Measurements from ENCODE around the gene OR4N5.
"Not testable (repeated sequence)": the region's sequence is repeated elsewhere in the genome, so short reads cannot be mapped to it uniquely, and the experiment has no call there.

The OR4N5 gene, protein sequence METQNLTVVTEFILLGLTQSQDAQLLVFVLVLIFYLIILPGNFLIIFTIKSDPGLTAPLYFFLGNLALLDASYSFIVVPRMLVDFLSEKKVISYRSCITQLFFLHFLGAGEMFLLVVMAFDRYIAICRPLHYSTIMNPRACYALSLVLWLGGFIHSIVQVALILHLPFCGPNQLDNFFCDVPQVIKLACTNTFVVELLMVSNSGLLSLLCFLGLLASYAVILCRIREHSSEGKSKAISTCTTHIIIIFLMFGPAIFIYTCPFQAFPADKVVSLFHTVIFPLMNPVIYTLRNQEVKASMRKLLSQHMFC

DNA sequence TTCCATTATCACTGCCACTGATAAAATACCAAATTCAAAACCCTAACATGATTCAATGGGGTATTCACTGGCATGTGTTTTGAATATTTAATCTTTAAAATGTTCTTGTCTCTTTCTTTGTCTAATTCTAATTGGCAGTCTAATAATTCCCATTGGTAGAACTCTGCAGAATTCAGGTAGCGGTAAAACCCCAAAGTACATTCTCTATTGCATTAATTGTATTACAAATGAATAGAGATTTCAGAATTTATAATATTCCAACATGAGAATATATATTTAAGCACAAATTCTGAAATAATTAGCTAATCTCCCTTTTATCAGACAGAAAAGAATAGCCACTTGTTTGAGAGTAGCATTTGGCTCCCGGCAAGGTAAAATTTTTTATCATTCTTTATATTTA is at the start of gene OR4N5:
TSS of gene OR4N5 (plus strand) at position 301 of the 400 bp plus-strand sequence. CDS start 4,916 bp downstream, outside the sequence.
- DNase-seq: no peak

DNA sequence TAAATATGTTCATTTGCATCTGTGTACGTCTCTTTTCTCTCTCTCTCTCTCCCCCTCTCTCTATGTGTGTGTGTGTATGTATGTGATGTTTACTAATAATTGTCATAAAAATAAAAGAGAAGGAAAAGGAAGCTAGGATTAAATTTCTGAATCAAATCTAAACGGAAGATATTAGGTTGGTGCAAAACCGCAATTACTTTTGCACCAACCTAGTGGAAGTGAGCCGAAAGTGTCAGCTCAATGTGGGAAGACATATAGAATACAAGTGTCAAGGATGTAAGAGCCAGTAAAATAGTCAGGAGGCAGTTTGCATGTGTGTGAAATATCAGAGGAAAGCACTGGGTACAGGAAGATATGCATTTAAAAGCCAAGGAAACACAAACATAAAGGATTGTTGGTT is 46.6 kb upstream of the OR4N5 start:
- DNase-seq: no peak

DNA sequence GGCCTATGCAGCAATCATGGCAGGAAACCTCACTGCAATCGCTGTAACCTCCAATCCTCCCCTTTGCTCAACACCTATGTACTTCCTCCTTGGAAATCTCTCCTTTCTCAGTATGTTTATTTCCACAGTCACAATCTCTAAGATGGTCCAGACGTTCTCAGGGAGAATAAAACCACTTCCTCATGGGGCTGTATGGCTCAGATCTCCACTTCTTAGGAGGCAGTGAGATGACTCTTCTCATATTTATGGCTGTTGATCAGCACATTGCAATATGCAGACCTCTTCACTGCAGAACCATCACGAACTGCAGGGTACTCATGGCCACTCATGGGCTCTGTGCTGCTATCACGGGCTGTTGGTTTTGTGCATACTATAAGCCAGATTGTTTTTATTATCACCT is 45.2 kb upstream of the OR4N5 start:
- no peak for DNase-seq

DNA sequence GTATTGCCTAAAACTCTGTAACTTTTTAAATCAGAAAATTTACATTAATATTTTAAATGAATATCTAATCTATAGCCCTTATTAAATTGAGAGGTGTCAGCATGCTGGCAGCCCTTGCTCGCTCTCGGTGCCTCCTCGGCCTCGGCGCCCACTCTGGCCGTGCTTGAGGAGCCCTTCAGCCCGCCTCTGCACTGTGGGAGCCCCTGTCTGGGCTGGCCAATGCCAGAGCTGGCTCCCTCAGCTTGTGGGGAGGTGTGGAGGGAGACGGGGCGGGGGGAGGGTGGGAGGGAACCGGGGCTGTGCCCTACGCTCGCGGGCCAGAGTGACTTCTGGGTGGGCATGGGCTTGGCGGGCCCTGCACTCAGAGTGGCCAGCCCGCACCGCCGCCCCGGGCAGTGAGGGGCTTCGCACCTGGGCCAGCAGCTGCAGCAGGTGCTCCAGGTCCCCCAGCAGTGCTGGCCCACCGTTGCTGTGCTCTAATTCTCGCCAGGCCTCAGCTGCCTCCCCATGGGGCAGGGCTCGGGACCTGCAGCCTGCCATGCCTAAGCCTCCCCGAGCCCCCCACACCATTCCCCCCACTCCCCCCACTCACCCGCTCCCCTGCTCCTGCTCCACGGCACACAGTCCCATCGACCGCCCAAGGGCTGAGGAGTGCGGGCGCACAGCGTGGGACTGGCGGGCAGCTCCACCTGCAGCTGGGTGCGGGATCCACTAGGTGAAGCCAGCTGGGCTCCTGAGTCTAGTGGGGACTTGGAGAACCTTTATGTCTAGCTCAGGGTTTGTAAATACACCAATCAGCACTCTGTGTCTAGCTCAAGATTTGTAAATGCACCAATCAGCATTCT is 39.5 kb upstream of the OR4N5 start:
- not testable (repeated sequence) for DNase-seq

DNA sequence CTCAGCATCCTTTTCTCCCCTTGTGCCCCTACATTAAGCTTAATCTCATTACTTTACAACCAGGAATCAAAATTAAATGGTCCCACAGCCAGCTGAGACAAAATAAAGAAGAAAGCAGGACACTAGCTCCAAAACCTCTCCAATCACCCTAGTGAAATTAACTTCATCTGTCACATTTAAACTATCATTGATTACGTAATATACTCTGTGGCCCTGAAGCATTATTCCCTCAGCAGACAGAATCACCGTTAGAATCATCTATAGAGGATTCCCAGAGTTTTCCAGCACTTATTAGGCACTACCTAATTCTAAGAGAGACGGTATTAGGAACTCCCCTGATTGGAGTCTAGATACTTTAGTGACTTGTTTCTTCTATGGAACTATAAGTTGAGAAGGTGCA is 28.2 kb upstream of the OR4N5 start, which contains the start of gene OR4K17:
TSS of gene OR4K17 (plus strand) at position 302 of the 400 bp plus-strand sequence. CDS start 6,761 bp downstream, outside the sequence.
- DNase-seq: no peak

DNA sequence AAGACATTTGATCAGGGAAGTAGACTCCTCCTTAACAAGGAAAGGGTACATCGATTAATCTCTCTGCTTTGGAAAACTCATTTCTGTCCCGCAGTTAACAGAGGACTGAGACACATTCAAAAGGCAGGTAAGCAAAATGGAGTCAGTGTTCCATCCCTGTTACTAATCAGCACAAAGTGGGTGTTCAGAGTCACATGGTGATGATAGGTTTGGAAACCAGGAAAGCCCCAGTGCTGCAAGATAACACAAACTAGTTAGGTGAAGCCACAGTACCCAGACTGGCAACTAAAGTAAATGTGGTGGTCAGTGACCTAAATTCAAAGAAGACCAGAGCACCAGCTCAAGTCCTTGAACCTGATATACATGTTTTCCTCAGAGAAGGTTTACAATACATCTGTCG is 26.3 kb upstream of the OR4N5 start:
- DNase-seq: no peak

DNA sequence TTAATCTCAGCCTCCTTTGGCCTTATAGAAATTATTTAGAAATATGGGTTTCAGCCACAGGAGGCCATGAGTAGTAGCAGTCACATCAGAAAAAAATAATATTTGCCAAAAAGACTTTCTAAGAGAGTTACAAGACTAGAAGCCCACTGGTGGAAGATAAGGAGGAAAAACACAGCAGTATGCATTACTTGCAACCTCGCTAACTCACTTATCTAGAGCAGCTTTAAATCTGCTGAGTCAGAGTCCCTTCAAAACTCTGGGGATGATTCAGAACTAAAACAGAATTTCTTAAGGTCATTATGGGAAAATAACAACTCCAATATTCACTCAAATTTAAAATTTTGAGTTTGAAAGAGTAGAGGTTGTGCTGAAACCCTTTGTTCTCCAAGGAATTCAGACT is 21.9 kb upstream of the OR4N5 start:
- DNase-seq: no peak

DNA sequence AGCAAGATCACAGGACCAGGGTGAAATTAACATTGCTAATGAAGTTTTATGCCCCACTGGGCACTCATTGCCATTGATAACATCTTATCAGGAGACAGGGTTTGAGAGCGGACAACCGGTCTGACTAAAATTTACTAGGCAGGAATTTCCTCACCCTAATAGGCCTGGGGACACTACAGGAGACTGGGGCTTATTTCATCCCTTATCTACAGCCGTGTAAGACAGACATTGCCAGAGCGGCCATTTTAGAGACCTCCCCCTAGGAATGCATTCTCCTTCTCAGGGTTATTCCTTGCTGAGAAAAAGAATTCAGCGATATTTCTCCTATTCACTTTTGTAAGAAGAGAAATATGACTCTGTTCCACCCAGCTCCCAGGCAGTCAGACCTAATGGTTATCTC is 19.8 kb upstream of the OR4N5 start:
- DNase-seq: no peak

DNA sequence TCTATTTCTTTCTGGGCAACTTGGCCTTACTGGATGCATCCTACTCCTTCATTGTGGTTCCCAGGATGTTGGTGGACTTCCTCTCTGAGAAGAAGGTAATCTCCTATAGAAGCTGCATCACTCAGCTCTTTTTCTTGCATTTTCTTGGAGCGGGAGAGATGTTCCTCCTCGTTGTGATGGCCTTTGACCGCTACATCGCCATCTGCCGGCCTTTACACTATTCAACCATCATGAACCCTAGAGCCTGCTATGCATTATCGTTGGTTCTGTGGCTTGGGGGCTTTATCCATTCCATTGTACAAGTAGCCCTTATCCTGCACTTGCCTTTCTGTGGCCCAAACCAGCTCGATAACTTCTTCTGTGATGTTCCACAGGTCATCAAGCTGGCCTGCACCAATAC is 5.3 kb downstream of the OR4N5 start:
- DNase-seq: no peak

DNA sequence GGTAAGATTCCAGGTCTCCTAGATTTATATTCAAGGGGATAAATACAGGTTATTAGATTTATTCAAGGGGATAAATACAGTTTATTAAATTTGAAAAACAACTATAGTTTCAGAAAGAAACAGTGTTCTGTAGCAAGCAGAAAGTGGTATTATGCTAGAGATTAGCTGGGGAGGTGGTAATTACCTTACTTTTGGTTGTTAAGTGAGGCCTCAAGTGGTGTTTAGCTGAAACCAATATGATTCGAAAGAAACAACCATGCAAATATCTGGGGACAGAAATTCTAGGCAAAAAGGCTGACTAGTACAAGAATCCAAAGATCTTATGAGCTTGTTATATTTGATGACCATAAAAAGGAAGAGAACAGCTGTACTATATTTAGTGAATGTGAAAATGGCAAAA is 6.2 kb downstream of the OR4N5 start:
- no peak for DNase-seq

DNA sequence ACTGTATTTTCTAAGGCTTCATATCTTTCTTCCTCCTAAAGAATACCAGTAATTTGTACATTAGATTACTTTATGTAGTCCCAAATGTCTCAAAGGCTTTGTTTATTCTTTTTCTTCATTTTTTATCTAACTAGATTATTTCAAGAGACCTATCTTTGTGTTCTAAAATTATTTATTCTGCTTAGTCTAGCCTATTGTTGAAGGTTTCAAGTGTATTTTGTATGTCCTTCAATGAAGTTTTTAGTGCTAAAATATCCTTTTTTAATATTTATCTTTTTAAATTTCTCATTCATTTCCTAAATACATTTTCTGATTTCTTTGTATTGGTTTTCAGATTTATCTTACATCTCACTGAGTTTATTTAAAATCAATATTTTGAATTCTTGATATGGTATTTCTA is 25.8 kb downstream of the OR4N5 start:
- DNase-seq: no peak

DNA sequence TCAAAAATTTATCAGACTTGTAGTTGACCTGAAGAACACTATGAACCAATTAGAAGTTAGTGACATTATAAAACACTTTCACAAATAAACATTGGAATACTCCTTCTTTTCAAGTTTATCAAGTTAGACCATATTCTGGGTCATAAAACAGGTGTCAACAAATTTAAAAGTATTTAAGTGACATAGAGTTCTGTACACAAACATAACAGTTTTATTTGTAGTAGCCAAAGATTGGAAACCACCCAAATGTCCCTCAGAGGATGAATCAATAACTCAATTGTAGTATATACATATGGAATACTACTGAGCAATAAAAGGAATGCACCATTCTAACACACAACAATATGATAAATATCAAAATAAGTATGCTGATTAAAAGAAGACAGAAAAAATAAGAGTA is 28.5 kb downstream of the OR4N5 start:
- DNase-seq: no peak

DNA sequence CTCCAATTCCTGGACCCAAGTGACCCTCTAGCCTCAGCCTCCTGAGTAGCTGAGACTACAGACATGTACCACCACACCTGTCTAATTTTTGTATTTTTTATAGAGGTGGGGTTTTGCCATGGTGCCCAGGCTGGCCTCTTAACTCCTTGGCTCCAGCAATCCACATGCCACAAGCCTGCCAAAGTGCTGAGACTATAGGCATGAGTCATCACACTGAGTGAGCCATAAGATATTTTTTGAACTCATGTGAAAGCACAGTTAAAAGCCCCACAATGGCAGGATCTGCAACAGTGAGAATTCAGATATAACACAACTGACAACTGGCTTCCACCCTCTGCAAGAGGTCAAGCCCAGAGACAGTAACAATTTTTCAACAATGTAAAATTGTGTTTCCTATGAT is 31.2 kb downstream of the OR4N5 start:
- not testable (repeated sequence) for DNase-seq

DNA sequence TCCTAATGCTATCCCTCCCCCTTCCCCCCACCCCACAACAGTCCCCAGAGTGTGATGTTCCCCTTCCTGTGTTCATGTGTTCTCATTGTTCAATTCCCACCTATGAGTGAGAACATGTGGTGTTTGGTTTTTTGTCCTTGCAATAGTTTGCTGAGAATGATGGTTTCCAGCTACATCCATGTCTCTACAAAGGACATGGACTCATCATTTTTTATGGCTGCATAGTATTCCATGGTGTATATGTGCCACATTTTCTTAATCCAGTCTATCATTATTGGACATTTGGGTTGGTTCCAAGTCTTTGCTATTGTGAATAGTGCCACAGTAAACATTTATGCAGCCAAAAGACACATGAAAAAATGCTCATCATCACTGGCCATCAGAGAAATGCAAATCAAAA is 35.6 kb downstream of the OR4N5 start:
- not testable (repeated sequence) for DNase-seq

DNA sequence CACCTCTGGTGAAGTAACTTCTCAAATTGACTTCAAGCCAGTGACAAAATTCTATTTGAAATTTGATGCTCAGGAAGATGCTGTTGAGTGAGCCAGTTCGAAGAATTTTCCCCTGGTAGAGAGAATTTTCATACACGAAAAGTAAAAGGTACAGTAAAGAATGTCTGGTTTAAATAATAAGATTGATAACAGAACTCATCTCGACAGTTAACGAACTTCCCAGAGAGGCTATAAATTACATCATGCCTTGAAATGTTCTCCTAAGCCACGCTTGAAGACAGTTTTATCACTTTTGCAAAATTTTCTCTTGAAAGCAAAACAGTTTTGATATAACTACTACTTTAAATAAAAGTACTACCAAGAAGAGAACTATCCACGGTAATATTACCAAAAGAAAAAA is 37.7 kb downstream of the OR4N5 start:
- DNase-seq: no peak

DNA sequence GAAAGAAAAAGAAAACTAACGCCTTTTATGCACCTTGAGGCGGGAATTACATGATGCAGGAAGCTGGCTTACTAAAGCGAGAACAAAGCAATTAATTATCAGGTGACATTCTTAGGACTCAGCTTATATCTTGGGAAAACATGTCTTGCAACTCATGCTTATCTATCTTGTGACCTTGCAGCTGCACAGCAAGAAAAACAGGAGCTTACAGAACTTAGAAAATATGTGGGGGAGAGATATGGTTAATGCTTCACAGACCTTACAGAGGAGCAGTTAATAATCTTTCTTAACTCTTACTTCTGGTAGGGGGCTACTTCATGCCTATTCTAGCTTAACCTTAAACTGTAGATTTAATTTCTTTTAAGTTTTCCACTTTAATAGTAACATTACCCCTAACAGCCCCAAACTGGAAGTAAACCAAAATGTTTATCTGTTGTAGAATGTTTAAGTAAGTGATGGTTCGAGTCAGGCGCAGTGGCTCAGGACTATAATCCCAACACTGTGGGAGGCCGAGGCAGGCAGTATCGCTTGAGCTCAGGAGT is 38.9 kb downstream of the OR4N5 start:
- DNase-seq: no peak

DNA sequence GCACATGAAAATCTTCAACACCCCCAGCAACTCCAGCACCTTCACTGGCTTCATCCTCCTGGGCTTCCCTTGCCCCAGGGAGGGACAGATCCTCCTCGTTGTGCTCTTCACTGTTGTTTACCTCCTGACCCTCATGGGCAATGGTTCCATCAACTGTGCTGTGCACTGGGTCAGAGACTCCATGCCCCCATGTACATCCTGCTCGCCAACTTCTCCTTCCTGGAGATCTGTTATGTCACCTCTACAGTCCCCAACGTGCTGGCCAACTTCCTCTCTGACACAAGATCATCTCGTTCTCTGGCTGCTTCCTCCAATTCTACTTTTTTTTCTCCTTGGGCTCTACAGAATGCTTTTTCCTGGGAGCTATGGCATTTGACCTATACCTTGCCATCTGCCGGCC is 40.6 kb downstream of the OR4N5 start:
- no peak for DNase-seq

DNA sequence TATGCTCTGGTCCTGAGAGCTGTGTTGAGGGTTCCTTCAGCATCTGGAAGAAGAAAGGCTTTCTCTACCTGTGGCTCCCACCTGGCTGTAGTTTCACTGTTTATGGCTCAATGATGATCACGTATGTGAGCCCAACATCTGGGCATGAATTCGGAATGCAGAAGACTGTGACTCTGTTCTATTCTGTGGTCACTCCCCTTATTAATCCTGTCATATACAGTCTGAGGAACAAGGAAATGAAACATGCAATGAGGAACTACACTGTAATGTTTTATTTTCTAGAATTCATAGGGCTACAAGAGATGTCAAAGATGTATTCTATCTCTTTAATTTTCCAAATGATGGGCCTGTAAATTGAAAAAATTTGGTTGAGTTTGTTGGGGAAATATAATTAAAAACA is 41.3 kb downstream of the OR4N5 start:
- no peak for DNase-seq

DNA sequence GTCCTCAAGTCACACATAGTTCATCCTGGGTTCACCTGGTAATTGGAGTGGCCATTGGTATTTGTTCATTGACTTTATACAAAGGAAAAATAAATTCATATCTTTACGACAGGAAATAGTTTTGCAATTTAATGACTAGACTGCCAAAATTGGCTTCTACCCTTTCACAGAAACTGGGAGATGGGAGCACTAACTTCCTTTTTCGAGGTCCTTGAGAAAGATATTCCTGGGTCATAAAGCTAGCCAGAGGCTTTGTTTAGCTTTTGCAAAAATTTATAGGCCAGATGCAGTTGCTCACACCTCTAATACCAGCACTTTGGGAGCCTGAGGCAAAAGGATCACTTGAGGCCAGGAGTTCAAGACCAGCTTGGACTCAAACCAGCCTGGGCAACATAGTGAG is 41.9 kb downstream of the OR4N5 start:
- no peak for DNase-seq

DNA sequence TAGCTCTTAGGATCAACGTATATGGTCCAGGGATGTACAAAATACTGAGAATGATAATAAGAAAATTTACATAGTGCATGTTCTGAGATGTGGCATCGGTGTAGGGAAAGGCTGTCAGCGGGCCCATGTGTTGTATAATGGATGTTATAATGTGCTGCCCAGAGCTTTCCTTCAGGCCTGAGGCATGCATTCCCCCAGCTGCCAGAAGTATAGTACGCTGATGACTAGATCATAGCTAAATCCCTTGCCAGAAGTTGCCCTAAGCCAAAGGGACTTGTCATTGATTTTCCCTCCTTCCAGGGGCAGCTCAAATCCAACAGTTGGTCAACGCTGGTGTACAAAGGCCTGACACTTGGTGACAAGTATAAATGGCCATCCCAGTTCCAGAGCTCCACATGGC is 45.6 kb downstream of the OR4N5 start:
- DNase-seq: no peak

DNA sequence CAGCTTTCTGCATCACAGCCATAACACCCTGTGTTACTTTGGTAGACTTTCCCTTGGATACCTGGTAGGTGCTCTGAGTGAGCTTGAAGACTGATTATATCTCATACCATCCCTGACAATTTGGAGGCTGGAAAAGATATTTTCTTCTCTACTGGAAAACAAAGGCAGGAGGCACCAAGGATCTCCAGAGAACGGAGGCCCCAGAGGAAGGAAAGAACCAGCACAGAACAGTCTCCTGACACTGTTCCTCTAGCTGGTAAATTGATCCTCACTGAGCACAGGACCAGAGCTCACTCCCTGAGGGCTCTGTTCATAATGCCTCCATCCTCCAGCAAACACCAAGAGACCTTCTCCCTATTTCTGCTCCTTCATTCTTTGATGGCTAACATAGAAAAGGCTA is 52.0 kb downstream of the OR4N5 start, which contains the start of gene OR11G2:
TSS of gene OR11G2 (plus strand) at position 301 of the 400 bp plus-strand sequence. CDS start 6,542 bp downstream, outside the sequence.
- DNase-seq: no peak

DNA sequence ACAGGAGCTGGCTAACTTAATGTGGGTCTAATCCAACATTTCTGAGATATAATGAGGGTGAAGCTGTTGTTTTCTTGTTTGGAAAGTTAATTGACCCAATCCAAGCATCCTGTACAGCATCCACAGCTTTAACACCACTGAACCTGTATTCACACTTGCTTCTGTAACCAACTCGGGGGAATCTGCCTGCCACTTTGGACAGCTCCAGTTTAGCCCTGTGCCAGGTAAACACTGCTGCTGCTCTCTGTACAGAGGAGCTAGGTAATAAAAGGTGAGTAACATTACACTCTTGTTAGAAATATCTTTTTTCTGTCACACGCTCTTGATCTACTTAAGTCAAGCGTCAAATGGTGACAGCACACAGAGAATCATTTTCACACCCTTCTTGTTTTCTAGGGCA is 52.8 kb downstream of the OR4N5 start:
- DNase-seq: no peak

DNA sequence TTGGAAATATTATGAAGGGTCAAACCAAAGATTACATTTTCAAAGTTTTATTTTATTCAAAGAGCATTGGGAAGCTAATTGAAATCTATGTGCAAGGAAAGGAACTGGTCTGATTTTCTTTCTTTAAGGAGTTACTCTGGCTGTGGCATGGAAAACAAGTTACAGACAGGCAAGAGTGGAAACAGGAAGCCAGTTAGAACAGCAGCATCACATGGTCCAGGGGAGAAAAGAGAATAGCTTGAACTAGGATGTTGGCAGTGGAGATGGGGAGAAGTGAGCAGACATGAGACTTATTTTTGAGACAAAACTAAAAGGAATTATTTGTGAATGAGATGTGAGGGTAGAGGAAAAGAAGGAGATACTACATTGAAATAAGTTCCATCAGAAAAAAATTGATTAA is 55.5 kb downstream of the OR4N5 start:
- DNase-seq: no peak

All from activated naive CD4-positive, alpha-beta T cell (primary cell).